ENCODE measurements around the gene DCXR. TPM values are rescaled to one million over a fixed set of nuclear protein-coding genes. Genes with fewer than 3 reads are reported as not detected.

DCXR gene
- total and polyA plus RNA-seq, 2 of the 13 experiments (the other 11 are each of a cell fraction or from before 2014, with no cell fraction given), result 287 to 311 TPM

- TF ChIP-seq ZNF138 (CRISPR knock-in tag; IDR thresholded peaks at IDR 0.05; ENCODE audit: low read depth) (peak; percentile 93), ZNF10 (CRISPR knock-in tag; IDR thresholded peaks at IDR 0.05; ENCODE audit: borderline replicate concordance, low read depth) (no peak), ZFP36 (IDR thresholded peaks at IDR 0.05; ENCODE audit: borderline replicate concordance, low read depth, low read length, partially characterized antibody) (no peak), NFYC (CRISPR knock-in tag; IDR thresholded peaks at IDR 0.05) (no peak; the same call in 1 of the 2 replicates), PAXIP1 (CRISPR knock-in tag; conservative IDR thresholded peaks at IDR 0.05) (peak; percentile 95), MZF1 (CRISPR knock-in tag; IDR thresholded peaks at IDR 0.05; ENCODE audit: borderline replicate concordance) (peak; percentile 91; the same call in 1 of the 2 replicates), ZFP82 (CRISPR knock-in tag; IDR thresholded peaks at IDR 0.05; ENCODE audit: borderline replicate concordance) (peak; percentile 98; the same call in 1 of the 2 replicates), ZNF619 (CRISPR knock-in tag; IDR thresholded peaks at IDR 0.05) (peak; percentile 80; the same call in 1 of the 2 replicates), SALL2 (CRISPR knock-in tag; IDR thresholded peaks at IDR 0.05) (peak; percentile 27), ZFP36L2 (CRISPR knock-in tag; IDR thresholded peaks at IDR 0.05) (peak; percentile 88; the same call in 1 of the 2 replicates), HDAC6 (IDR thresholded peaks at IDR 0.05; ENCODE audit: low read depth, low read length) (no peak), MIER2 (CRISPR knock-in tag; IDR thresholded peaks at IDR 0.05) (peak; percentile 20; the same call in 1 of the 2 replicates), CHCHD3 (CRISPR knock-in tag; IDR thresholded peaks at IDR 0.05) (peak; percentile 98), GATAD2A (CRISPR knock-in tag; IDR thresholded peaks at IDR 0.05) (peak; percentile 97), CTCF (CRISPR knock-in tag; IDR thresholded peaks at IDR 0.05) (no peak; the same call in 1 of the 2 replicates), ZNF280D (CRISPR knock-in tag; IDR thresholded peaks at IDR 0.05) (peak; percentile 98), SKIL (CRISPR knock-in tag; IDR thresholded peaks at IDR 0.05; ENCODE audit: borderline replicate concordance) (peak; percentile 95), NFE2L1 (CRISPR knock-in tag; IDR thresholded peaks at IDR 0.05; ENCODE audit: borderline replicate concordance) (no peak; the same call in 1 of the 2 replicates)
These were observed 45.0 kb downstream of the DCXR start (continued) for GRCh38 chr17:81992306-81993102.
